IPS-NIHi11 (cell line): ENCODE data around the gene AADACL3.
"Not testable (repeated sequence)": the region's sequence is repeated elsewhere in the genome, so short reads cannot be mapped to it uniquely, and the experiment has no call there.

Source experiments
- DNase-seq: peaks from one replicate; pipeline ENCODE4 v3.0.0; 2012; ENCODE audit warnings: mixed read lengths, low spot score

AADACL3 gene

DNA sequence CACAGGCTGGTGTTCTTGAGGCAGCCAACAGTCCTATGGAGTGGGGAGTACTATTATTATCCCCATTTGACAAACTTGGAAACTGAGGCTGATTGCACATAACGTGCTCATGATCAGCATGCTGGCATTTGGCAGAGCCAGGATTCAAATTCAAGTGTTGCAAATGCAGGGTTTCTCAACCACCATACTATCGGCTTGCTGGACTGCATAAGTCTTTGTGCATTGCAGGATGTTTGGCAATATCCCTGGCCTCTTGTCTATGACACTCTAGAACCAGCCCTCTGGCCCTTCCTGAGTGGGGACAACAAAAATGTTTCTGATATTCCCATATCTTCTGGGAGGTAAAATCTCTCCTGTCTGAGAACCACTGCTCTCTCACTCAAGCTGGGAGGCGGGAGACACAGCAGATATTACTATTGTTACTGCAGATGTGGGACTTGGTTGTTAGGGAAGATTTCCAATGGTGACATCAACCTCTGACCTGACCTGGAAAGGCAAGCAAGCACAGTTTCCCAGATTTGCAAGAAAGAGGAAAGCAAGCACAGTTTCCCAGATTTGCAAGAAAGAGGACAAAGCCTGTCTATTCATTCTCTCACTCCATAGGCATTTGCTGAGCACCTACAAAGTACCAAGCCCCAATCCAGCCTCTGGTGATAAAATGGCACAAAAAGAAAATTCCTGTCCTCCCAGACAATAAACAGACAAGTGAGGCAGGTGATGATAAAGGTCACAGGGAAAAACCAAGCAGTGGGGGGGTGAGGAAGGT lies 1.0 kb upstream of the AADACL3 start:
- no peak for DNase-seq

DNA sequence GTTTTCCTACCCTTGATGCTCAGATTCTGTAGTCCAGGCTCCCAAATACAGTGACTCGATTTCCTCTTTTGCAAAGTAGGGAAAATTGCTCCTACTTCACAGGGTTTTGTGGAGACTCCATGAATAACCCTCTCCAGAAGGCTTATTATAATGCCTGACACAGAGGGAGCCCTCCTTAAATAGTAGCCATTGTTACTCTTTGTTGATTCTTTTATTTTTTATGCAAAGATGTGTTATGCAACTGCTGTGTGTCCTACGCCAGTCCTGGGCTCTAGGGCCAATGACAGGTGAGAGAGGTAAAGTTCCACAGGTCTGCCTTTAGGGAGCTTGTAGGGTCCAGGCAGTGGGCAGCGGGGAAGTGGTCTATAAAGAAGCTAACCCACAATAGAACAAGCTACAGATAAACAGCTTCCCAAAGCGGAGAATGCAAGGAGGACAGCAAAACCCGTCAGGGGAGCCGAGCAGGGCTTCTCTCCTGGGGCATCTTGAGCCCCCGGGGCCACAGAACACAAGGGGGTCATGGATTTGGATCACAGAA lies 1.5 kb downstream of the AADACL3 start:
- DNase-seq: no peak

- no peak for DNase-seq
Observed at GRCh38 chr1:12722626-12723025, 6.7 kb downstream of the AADACL3 start.

DNA sequence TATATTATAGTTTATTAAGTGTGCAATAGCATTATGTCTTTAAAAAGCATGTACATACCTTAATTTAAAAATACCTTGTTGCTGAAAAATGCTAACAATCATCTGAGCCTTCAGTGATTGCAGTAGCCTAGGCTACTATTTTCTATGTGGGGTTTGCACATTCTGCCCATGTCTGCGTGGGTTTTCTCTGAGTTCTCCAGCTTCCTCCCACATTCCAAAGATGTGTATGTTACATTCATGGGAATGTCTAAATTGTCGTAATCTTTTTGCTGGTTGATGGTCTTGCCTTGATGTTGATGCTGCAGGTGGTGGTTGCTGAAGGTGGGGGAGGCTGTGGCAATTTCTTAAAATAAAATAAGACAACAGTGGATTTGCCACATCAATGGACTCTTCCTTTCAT lies 12.5 kb downstream of the AADACL3 start:
- DNase-seq: no peak

DNA sequence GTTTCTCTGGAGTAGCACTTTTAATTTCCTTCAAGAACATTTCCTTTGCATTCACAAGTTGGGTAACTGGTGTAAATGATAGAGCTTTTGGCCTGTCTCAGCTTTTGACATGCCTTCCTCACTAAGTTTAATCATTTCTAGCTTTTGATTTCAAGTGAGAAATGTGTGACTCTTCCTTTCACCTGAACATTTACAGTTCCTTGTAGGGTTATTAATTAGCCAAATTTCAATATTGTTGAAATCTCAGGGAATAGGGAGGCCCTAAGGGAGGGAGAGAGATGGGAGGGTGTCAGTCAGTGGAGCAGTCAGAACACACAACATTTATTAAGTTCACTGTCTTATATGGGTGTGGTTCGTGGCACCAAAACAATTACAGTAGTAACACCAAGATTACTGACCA lies 14.2 kb downstream of the AADACL3 start:
- DNase-seq: no peak

DNA sequence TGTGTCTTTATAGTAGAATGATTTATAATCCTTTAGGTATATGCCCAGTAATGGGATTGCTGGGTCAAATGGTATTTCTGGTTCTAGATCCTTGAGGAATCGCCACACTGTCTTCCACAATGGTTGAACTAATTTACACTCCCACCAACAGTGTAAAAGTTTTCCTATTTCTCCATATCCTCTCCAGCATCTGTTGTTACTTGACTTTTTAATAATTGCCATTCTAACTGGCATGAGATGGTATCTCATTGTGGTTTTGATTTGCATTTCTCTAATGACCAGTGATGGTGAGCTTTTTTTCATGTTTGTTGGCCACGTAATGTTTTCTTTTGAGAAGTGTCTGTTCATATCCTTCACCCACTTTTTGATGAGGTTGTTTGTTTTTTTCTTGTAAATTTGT lies 15.2 kb downstream of the AADACL3 start:
- not testable (repeated sequence) for DNase-seq

- no peak for DNase-seq
Observed at GRCh38 chr1:12734651-12735050, 18.7 kb downstream of the AADACL3 start.

DNA sequence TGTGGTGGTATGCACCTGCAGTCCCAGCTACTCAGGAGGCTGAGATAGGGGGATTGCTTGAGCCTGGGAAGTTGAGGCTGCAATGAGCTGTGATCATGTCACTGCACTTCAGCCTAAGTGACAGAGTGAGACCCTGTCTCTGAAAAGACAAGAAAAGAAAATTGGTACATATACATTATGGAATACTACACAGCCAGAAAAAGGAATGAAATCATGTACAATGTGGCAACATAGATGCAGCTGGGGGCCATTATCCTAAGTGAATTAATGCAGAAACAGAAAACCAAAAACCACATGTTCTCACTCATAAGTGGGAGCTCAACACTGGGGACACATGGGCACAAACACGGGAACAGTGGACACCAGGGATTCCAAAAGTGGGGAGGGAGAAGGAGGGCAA lies 23.0 kb downstream of the AADACL3 start:
- no peak for DNase-seq

GRCh38 chr1:12739613-12740012 lies 23.7 kb downstream of the AADACL3 start:
- no peak for DNase-seq

- no peak for DNase-seq
Observed at GRCh38 chr1:12741946-12742345, 26.0 kb downstream of the AADACL3 start.

DNA sequence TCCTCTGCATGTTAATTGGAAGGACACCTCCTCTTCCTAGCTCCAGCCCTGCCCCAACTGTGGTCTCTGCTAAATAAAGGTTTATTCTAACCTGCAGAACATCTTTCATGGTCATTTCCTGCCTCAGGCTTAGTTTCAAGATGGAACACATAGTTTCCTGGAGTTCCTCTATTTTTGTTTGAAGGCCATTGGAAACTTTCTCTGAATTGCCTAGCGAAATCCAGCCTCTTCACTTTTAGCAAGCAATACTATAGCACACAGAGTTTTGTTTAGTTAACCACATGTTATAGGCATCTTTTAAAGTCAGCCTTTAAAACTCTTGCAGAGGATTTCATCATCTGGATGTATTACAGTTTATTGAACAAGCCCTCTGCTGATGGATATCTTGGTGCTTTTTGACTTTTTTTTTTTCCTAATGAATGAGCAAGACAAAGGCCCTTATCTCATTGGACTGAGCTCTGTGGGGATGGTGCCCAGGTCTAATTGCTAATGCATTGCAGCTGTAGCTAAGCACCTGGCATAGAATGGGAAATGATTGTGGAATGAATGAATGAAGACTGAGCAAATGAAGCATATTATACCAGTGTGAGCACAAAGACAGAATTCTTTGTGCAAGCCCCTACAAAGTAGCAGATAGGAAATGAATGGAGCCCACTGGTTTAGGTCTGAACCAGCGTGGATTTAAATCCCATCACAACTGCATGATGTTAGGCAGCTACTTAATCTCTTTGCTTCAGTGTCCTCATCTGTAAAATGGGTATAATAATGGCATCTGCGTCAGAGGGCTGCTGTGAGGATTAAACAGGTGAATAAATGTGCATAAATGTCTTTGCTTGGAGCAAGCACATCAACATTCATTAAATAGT lies 29.4 kb downstream of the AADACL3 start:
- no peak for DNase-seq

GRCh38 chr1:12745992-12746323 lies 30.0 kb downstream of the AADACL3 start, which contains the start of gene CFAP107:
Gene CFAP107 (plus strand): TSS chr1:12746200. CDS start chr1:12746431, 231 bp downstream.
- no peak for DNase-seq

DNA sequence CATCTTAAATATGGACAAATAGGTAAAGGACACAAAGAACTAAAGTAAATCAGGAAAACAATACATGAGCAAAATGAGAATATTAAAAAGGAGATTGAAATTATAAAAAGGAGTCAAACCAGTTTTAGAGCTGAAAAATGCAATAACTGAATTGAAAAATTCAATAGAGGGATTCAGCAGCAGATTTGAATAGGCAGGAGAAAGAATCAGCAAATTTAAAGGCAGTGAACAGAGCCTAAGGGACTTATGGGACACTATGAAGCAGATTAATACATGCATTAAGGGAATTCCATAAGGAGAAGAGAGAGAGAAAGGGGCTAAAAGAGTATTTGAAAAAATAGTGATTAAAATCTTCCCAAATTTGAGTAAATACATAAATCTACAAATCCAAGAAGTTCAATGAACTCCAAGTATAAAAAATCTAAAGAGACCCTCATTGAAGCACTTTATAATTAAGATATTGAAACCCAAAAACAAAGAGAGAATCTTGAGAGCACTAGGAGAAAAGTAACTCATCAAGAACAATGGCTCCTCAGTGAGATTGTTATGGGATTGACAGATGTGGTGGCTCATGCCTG lies 33.0 kb downstream of the AADACL3 start:
- no peak for DNase-seq

DNA sequence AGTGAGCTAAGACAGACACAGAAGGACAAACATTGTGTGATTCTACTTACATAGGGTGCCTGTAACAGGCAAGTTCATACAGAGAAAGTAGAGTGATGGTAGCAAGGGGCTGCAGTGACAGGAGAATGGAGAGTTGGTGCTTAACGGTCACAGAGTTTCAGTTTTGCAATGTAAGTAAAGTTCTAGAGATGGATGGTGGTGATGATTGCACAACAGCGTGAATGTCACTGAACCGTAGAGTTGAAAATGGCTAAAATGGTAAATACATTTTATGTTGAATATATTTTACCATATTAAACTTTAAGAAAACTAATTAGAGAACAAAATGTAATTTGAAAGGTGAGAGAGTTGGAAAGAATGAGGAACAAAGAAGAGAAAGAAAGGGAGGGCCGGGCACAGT lies 38.8 kb downstream of the AADACL3 start:
- no peak for DNase-seq

- DNase-seq: no peak
Observed at GRCh38 chr1:12756273-12756672, 40.4 kb downstream of the AADACL3 start.

GRCh38 chr1:12756768-12757413 lies 41.0 kb downstream of the AADACL3 start:
- DNase-seq: no peak

DNA sequence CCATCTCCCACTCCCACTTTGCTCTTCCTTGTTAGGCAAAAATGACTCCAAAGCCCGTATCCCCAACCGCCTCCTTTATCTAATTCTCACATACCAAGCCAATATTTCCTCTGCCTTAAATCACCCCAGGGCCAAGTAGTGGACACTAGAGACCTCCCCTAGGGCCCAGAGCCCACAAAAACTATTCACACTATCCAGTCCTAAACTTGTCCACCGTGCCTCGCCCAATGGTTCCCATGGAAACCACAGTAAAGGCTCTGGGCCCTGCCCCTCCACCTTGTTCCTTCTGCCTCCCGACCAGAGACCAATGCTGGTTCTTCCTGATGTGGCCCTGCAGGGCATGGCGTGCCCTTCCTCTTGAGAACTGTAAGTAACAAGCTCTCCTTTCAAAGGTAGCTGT lies 41.9 kb downstream of the AADACL3 start:
- DNase-seq: no peak

- peak; percentile 46 for DNase-seq
Observed at GRCh38 chr1:12760256-12760795, 44.4 kb downstream of the AADACL3 start.

DNA sequence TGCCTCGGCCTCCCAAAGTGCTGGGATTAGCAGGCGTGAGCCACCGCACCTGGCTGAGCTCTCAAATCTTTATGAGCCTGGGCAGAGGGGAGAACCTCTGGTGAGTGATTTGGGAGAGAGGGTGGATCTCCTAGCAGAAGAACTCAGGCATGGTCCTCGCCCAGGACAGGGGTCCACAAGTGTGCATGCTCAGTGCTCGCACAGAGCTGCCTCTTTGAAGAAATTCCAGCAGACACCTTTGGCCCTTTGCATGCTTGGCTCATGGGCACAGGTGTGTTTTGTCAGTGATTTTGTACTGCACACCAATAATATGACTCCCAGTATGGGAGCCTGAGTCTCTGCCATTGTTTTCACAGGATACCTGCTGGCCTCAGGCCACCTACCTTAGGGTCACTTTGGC lies 45.9 kb downstream of the AADACL3 start:
- DNase-seq: no peak

- no peak for DNase-seq
Observed at GRCh38 chr1:12762766-12763165, 46.9 kb downstream of the AADACL3 start.

DNA sequence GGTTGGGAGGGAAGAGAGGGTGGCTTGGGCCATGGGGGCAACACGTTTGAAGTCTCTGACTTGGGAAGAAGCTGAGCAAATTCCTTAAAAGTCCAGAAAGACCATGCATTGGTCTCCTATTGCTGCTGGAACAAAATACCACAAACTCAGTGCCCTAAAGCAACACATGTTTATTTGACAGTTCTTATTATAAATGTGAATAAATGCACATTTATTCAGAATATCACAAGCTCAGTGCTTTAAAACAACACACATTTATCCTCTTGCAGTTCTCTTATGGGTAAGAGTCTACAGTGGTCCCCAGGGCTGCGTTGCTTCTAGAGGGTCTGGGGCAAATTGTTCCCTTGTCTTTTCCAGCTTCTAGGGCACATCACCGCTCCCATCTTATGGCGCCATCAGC lies 47.6 kb downstream of the AADACL3 start:
- DNase-seq: no peak

GRCh38 chr1:12764016-12764415 lies 48.1 kb downstream of the AADACL3 start:
- no peak for DNase-seq
